Measurements from ENCODE around the gene MRPL38.

The MRPL38 gene

DNA sequence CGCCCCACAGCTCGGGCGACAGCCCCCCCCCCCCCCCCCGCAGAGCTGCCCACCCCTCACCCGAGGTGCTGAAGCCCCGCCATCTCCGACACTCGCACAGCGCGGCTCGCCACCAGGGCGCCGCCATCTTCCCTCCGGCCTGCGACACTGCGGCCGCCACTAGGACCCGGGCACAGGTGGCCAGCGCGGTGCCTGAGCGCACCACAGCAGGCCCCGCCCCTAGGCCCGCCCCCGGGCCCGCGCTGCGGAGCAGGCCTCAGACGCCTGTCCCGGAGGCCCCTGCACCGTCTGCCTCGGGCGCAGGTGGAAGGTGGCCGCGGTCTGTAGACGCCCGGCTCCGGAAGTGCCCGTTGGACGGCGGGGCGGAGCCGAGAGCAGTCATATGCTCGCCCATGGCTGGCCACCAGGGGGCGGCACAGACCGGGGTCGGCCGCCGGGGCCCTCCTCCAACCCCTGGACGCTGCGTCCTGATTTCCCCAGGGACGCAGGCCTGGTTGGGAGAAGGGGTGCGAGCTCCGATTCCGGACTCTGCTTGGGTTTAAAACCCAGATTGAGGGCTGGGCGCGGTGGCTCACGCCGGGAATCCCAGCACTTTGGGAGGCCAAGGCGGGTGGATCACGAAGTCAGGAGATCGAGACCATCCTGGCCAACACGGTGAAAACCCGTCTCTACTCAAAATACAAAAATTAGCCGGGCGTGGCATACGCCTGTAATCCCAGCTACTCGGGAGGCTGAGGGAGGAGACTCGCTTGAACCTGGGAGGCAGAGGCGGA lies at the start of gene MRPL38:
TSS of gene MRPL38 (minus strand) at position 136 of the 773 bp plus-strand sequence. CDS start at position 127, 9 bp downstream.
- TF ChIP-seq, protein P1, sequence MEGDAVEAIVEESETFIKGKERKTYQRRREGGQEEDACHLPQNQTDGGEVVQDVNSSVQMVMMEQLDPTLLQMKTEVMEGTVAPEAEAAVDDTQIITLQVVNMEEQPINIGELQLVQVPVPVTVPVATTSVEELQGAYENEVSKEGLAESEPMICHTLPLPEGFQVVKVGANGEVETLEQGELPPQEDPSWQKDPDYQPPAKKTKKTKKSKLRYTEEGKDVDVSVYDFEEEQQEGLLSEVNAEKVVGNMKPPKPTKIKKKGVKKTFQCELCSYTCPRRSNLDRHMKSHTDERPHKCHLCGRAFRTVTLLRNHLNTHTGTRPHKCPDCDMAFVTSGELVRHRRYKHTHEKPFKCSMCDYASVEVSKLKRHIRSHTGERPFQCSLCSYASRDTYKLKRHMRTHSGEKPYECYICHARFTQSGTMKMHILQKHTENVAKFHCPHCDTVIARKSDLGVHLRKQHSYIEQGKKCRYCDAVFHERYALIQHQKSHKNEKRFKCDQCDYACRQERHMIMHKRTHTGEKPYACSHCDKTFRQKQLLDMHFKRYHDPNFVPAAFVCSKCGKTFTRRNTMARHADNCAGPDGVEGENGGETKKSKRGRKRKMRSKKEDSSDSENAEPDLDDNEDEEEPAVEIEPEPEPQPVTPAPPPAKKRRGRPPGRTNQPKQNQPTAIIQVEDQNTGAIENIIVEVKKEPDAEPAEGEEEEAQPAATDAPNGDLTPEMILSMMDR (IDR thresholded peaks at IDR 0.05; ENCODE audit: low read length, missing control alignments): peak; percentile 70
- DNase-seq (ENCODE audit: low read depth): peak; percentile 96
- H3K4me3 ChIP-seq (replicated peaks; ENCODE audit: low read depth, low read length): peak within 1 kb of the TSS; percentile 82

GRCh38 chr17:75950855-75951554 lies 46.3 kb upstream of the MRPL38 start:
- no peak overlapping the region for H3K4me3 ChIP-seq (replicated peaks; ENCODE audit: low read depth, low read length)
- DNase-seq (ENCODE audit: low read depth): peak; percentile 18
- TF ChIP-seq, protein P1 (IDR thresholded peaks at IDR 0.05; ENCODE audit: low read length, missing control alignments): no peak

GRCh38 chr17:75950421-75950820 lies 45.7 kb upstream of the MRPL38 start:
- TF ChIP-seq, protein P1 (IDR thresholded peaks at IDR 0.05; ENCODE audit: low read length, missing control alignments): no peak
- H3K4me3 ChIP-seq (replicated peaks; ENCODE audit: low read depth, low read length): no peak overlapping the region
- no peak for DNase-seq (ENCODE audit: low read depth)

- TF ChIP-seq, protein P1 (IDR thresholded peaks at IDR 0.05; ENCODE audit: low read length, missing control alignments): no peak
- DNase-seq (ENCODE audit: low read depth): no peak
Observed at GRCh38 chr17:75945211-75945610, 40.5 kb upstream of the MRPL38 start.

GRCh38 chr17:75943491-75943890 lies 38.8 kb upstream of the MRPL38 start:
- DNase-seq (ENCODE audit: low read depth): no peak
- TF ChIP-seq, protein P1 (IDR thresholded peaks at IDR 0.05; ENCODE audit: low read length, missing control alignments): no peak
- no peak overlapping the region for H3K4me3 ChIP-seq (replicated peaks; ENCODE audit: low read depth, low read length)

More at GRCh38 chr17:75945211-75945610, 40.5 kb upstream of the MRPL38 start:
- no peak overlapping the region for H3K4me3 ChIP-seq (replicated peaks; ENCODE audit: low read depth, low read length)

- TF ChIP-seq, protein P1 (IDR thresholded peaks at IDR 0.05; ENCODE audit: low read length, missing control alignments): no peak
- no peak for DNase-seq (ENCODE audit: low read depth)
- no peak overlapping the region for H3K4me3 ChIP-seq (replicated peaks; ENCODE audit: low read depth, low read length)
Observed at GRCh38 chr17:75942473-75942872, 37.8 kb upstream of the MRPL38 start.
